SK-N-SH (cell line): ENCODE measurements around the gene FPR1. TPM values are rescaled to one million over a fixed set of nuclear protein-coding genes. Genes with fewer than 3 reads are reported as not detected.

ENCODE experiments used
- CTCF ChIA-PET: fragments of 300-600, 350-600 bp; formaldehyde crosslinking; extraction: SDS; loops from one replicate; lab custom pipeline; 2021; lab: Yijun Ruan, JAX
- POLR2A ChIA-PET: fragments of 350-600 bp; sonication (Branson Sonifier 250); formaldehyde crosslinking; extraction: SDS; loops from one replicate; lab custom pipeline; 2020; ENCODE audit warnings: antibody characterized with exemption, inconsistent platforms; lab: Yijun Ruan, JAX
- DNase-seq: peaks from one replicate; pipeline ENCODE4 v3.0.0; 2012
- H2AFZ ChIP-seq: fragments of 200-600 bp; sonication (generic); 2 replicates; pipeline ENCODE4 v1.8.1; 2016; ENCODE audit warnings: antibody characterized with exemption, mild to moderate bottlenecking, low read depth
- H3F3A ChIP-seq: fragments of 200-600 bp; sonication (generic); replicated peaks from 2 replicates; pipeline ENCODE3; 2016; ENCODE audit warnings: antibody characterized with exemption, mild to moderate bottlenecking; ENCODE audit not compliant: insufficient read depth
- H3K27ac ChIP-seq, 2 experiments: fragments of 200-500 bp in 1 of 2; fragments of 200-600 bp in 1 of 2; sonication (Bioruptor generic) in 1 of 2; sonication (generic), shearing (Covaris generic) in 1 of 2; 2 replicates each; pipeline versions ENCODE4 v1.5.1 to v1.6.1; 2014 to 2016; ENCODE audit warnings: low read depth in 2 of 2, inconsistent platforms in 1 of 2, low read length in 1 of 2, mild to moderate bottlenecking in 1 of 2, mixed read lengths in 1 of 2
- H3K27me3 ChIP-seq: fragments of 200-600 bp; sonication (generic), shearing (Covaris generic); 2 replicates; pipeline ENCODE4 v1.6.1; 2016; ENCODE audit warnings: mixed run types; ENCODE audit not compliant: insufficient read depth
- H3K36me3 ChIP-seq, 2 experiments: fragments of 200-500 bp in 1 of 2; fragments of 200-600 bp in 1 of 2; sonication (Bioruptor generic) in 1 of 2; sonication (generic) in 1 of 2; replicated peaks in 1 of 2; 2 replicates each; pipeline versions ENCODE3 to v1.5.1; 2014 to 2016; ENCODE audit warnings: low read length in 1 of 2, mild to moderate bottlenecking in 1 of 2; ENCODE audit not compliant: insufficient read depth in 2 of 2, control insufficient read depth in 1 of 2
- H3K4me1 ChIP-seq, 2 experiments: fragments of 200-500 bp in 1 of 2; fragments of 200-600 bp in 1 of 2; sonication (Bioruptor generic) in 1 of 2; sonication (generic), shearing (Covaris generic) in 1 of 2; 2 replicates each; pipeline versions ENCODE4 v1.5.1 to v1.6.1; 2014 to 2016; ENCODE audit warnings: low read depth in 1 of 2, low read length in 1 of 2, mixed run types in 1 of 2; ENCODE audit not compliant: insufficient read depth in 2 of 2, control insufficient read depth in 1 of 2
- H3K4me2 ChIP-seq: fragments of 200-600 bp; sonication (generic), shearing (Covaris generic); 2 replicates; pipeline ENCODE4 v1.6.1; 2017; ENCODE audit warnings: mixed run types
- H3K4me3 ChIP-seq, 2 experiments: fragments of 200-500 bp in 1 of 2; fragments of 200-600 bp in 1 of 2; sonication (Bioruptor generic) in 1 of 2; sonication (generic), shearing (Covaris generic) in 1 of 2; 2 replicates each; pipeline versions ENCODE4 v1.5.1 to v1.8.1; 2014 to 2016; ENCODE audit warnings: low read depth in 2 of 2, inconsistent platforms in 1 of 2, low read length in 1 of 2, mild to moderate bottlenecking in 1 of 2, mixed read lengths in 1 of 2, moderate library complexity in 1 of 2
- H3K79me2 ChIP-seq: fragments of 200-600 bp; sonication (generic); 2 replicates; pipeline ENCODE4 v1.8.1; 2017; ENCODE audit warnings: mild to moderate bottlenecking; ENCODE audit not compliant: insufficient read depth
- H3K9ac ChIP-seq: fragments of 200-600 bp; sonication (generic); 2 replicates; pipeline ENCODE4 v1.6.1; 2017; ENCODE audit warnings: mixed run types
- H3K9me2 ChIP-seq: fragments of 200-600 bp; sonication (generic); 2 replicates; pipeline ENCODE4 v1.6.1; 2017; ENCODE audit warnings: mixed run types
- H3K9me3 ChIP-seq: fragments of 200-600 bp; sonication (generic); 2 replicates; pipeline ENCODE4 v1.6.1; 2017; ENCODE audit warnings: mixed run types, mild to moderate bottlenecking, moderate library complexity
- H4K20me1 ChIP-seq: fragments of 200-600 bp; sonication (generic); 2 replicates; pipeline ENCODE4 v1.6.1; 2017; ENCODE audit warnings: mild to moderate bottlenecking, mixed run types; ENCODE audit not compliant: insufficient read depth
- CHD2 ChIP-seq: fragments of 150-350 bp; IDR thresholded peaks from 2 replicates; pipeline ENCODE4 v1.6.1; 2018; ENCODE audit warnings: low read length; ENCODE audit not compliant: partially characterized antibody
- CTCF ChIP-seq: fragments of 200-600 bp; sonication (generic); IDR thresholded peaks from 2 replicates; pipeline ENCODE4 v1.6.1; 2017; ENCODE audit warnings: antibody characterized with exemption, mild to moderate bottlenecking, moderate library complexity
- EP300 ChIP-seq, 2 experiments: IDR thresholded peaks; 2 replicates each; pipeline versions ENCODE4 v1.4.0 to v1.6.1; 2012; ENCODE audit warnings: borderline replicate concordance in 1 of 2, low read depth in 1 of 2, low read length in 1 of 2
- GATA2 ChIP-seq: sonication (generic); formaldehyde crosslinking; IDR thresholded peaks from 2 replicates; pipeline ENCODE4 v1.5.0; 2020; ENCODE audit warnings: mild to moderate bottlenecking, missing genetic modification reagents
- IRF3 ChIP-seq: fragments of 150-350 bp; IDR thresholded peaks from 2 replicates; pipeline ENCODE4 v1.6.1; 2016; ENCODE audit warnings: mild to moderate bottlenecking, low read depth, low read length
- JUND ChIP-seq: IDR thresholded peaks from 2 replicates; pipeline ENCODE4 v1.4.0; 2012
- MXI1 ChIP-seq: IDR thresholded peaks from 2 replicates; pipeline ENCODE4 v1.6.1; 2012; ENCODE audit warnings: mild to moderate bottlenecking, low read depth, low read length, improper control_type of control experiment
- NRF1 ChIP-seq: IDR thresholded peaks from 2 replicates; pipeline ENCODE4 v1.6.1; 2012; ENCODE audit warnings: low read depth, mild to moderate bottlenecking, low read length
- RAD21 ChIP-seq: IDR thresholded peaks from 2 replicates; pipeline ENCODE4 v1.6.1; 2012; ENCODE audit warnings: mild to moderate bottlenecking, low read length
- RCOR1 ChIP-seq: fragments of 150-350 bp; IDR thresholded peaks from 2 replicates; pipeline ENCODE4 v1.6.1; 2017; ENCODE audit warnings: antibody characterized with exemption, low read length
- REST ChIP-seq: IDR thresholded peaks from 2 replicates; pipeline ENCODE4 v1.6.1; 2012; ENCODE audit warnings: mild to moderate bottlenecking, low read depth, low read length, moderate library complexity
- SIN3A ChIP-seq: IDR thresholded peaks from 2 replicates; pipeline ENCODE4 v1.6.1; 2012; ENCODE audit warnings: low read depth, mild to moderate bottlenecking, low read length, moderate library complexity, borderline replicate concordance
- TAF1 ChIP-seq: IDR thresholded peaks from 2 replicates; pipeline ENCODE4 v1.6.1; 2012; ENCODE audit warnings: low read depth, mild to moderate bottlenecking, low read length, moderate library complexity, borderline replicate concordance
- TCF12 ChIP-seq: IDR thresholded peaks from 2 replicates; pipeline ENCODE4 v1.4.0; 2012
- TEAD4 ChIP-seq: IDR thresholded peaks from 2 replicates; pipeline ENCODE4 v1.4.0; 2012; ENCODE audit warnings: mild to moderate bottlenecking, borderline replicate concordance; ENCODE audit not compliant: insufficient read depth
- USF1 ChIP-seq: IDR thresholded peaks from 2 replicates; pipeline ENCODE4 v1.4.0; 2012; ENCODE audit warnings: low read depth, borderline replicate concordance
- USF2 ChIP-seq: fragments of 150-350 bp; IDR thresholded peaks from 2 replicates; pipeline ENCODE4 v1.6.1; 2017; ENCODE audit warnings: antibody characterized with exemption, low read length, low read depth, borderline replicate concordance
- ZBTB33 ChIP-seq: IDR thresholded peaks from 2 replicates; pipeline ENCODE4 v1.4.0; 2012; ENCODE audit warnings: low read depth, borderline replicate concordance
- WGBS: methylation state at CpG from one replicate; pipeline ENCODE4 v1.1.6; 2017; ENCODE audit warnings: low lambda C conversion rate; 5-methylcytosine and 5-hydroxymethylcytosine counted together
- polyA plus RNA-seq, 3 experiments: library from polyadenylated mRNA; depleted of rRNA; stranded (reverse); fragments of >200 nt; gene quantifications; 2 replicates each; pipeline ENCODE4 v1.2.3, GENCODE V29; 2012

The FPR1 gene
- polyA plus RNA-seq, 1 of the 3 experiments (the other 2 are of a cell fraction) = not detected

GRCh38 chr19:51739466-51740213 lies 12.0 kb downstream of the FPR1 start:
- no peaks in the 10 kb centered on the region for H3K4me1 ChIP-seq
- DNase-seq = no peak

More at GRCh38 chr19:51739466-51740213, 12.0 kb downstream of the FPR1 start:
- no peaks in the 10 kb centered on the region for H3K79me2 ChIP-seq
- peaks cover 46% of the 10 kb centered on the region; the same call in 1 of the 2 replicates for H3K27me3 ChIP-seq
- no peaks in the 10 kb centered on the region for H3K9me2 ChIP-seq
- H3K9ac ChIP-seq = no peak overlapping the region
- H3F3A ChIP-seq = peaks cover 9% of the 10 kb centered on the region
- no peaks in the 10 kb centered on the region for H3K9me3 ChIP-seq
- no peaks in the 10 kb centered on the region for H3K36me3 ChIP-seq
- no peak overlapping the region for H3K4me3 ChIP-seq
- ChIA-PET POLR2A (no interaction called here), CTCF (no interaction called here)
- H2AFZ ChIP-seq = no peak overlapping the region
- WGBS = 2% methylated on average over 13 of the region's 13 CpGs
- TF ChIP-seq IRF3 = no peak
- TF ChIP-seq RCOR1 = no peak
- TF ChIP-seq USF1 = no peak
- TF ChIP-seq CTCF = no peak
- TF ChIP-seq TCF12 = no peak
- TF ChIP-seq REST = no peak
- TF ChIP-seq SIN3A = no peak
- no peak for TF ChIP-seq TAF1
- TF ChIP-seq ZBTB33 = no peak
- TF ChIP-seq CHD2 = no peak
- no peak for TF ChIP-seq NRF1
- no peak for TF ChIP-seq RAD21
- no peak for TF ChIP-seq TEAD4
- TF ChIP-seq JUND = no peak
- no peak for TF ChIP-seq EP300 (IDR thresholded peaks at IDR 0.05; ENCODE audit: borderline replicate concordance in 1 of 2, low read depth in 1 of 2, low read length in 1 of 2)
- TF ChIP-seq USF2 = no peak
- TF ChIP-seq MXI1 = no peak
- no peak for TF ChIP-seq GATA2 (CRISPR knock-in tag)
- H3K4me2 ChIP-seq = no peak overlapping the region
- H4K20me1 ChIP-seq = no peaks in the 10 kb centered on the region
- no peak overlapping the region for H3K27ac ChIP-seq
